Thymus (tissue), 11 donors: ENCODE data around the gene SELENOF. TPM values are rescaled to one million over a fixed set of nuclear protein-coding genes. Genes with fewer than 3 reads are reported as not detected.
"Not testable (repeated sequence)": the region's sequence is repeated elsewhere in the genome, so short reads cannot be mapped to it uniquely, and the experiment has no call there.

Experiments
- DNase-seq, 9 donors: peaks; one replicate each; pipeline ENCODE4 v3.0.0-alpha.2; 2013; ENCODE audit warnings: low spot score in 9 of 9, low read depth in 6 of 9, missing footprints in 1 of 9
- H3K27ac ChIP-seq, 2 donors: one replicate each; pipeline ENCODE4 v1.5.1; 2013; ENCODE audit warnings: control low read depth in 1 of 2, low read depth in 1 of 2, low read length in 1 of 2, mild to moderate bottlenecking in 1 of 2, moderate library complexity in 1 of 2
- H3K27me3 ChIP-seq, 2 donors: one replicate each; pipeline ENCODE4 v1.5.1; 2013; ENCODE audit warnings: low read length in 1 of 2; ENCODE audit not compliant: control insufficient read depth in 2 of 2, insufficient read depth in 1 of 2
- H3K36me3 ChIP-seq, 2 donors: one replicate each; pipeline ENCODE4 v1.5.1; 2013; ENCODE audit warnings: low read length in 1 of 2, mild to moderate bottlenecking in 1 of 2, moderate library complexity in 1 of 2; ENCODE audit not compliant: control insufficient read depth in 2 of 2, insufficient read depth in 2 of 2
- H3K4me1 ChIP-seq, 2 donors: one replicate each; pipeline ENCODE4 v1.5.1; 2013; ENCODE audit warnings: low read length in 2 of 2; ENCODE audit not compliant: control insufficient read depth in 2 of 2, insufficient read depth in 2 of 2
- H3K4me3 ChIP-seq, 2 donors: one replicate each; pipeline ENCODE4 v1.5.1; 2013; ENCODE audit warnings: low read length in 2 of 2, control low read depth in 1 of 2, mild to moderate bottlenecking in 1 of 2
- H3K9me3 ChIP-seq, 2 donors: one replicate each; pipeline ENCODE4 v1.5.1; 2013; ENCODE audit warnings: low read length in 1 of 2, mild to moderate bottlenecking in 1 of 2; ENCODE audit not compliant: control insufficient read depth in 2 of 2, insufficient read depth in 1 of 2
- WGBS: extraction: QIAGEN DNeasy Blood & Tissue Kit; methylation state at CpG from one replicate; pipeline ENCODE4 v1.1.7; 2013; 5-methylcytosine and 5-hydroxymethylcytosine counted together
- polyA plus RNA-seq: library from polyadenylated mRNA; stranded (reverse); fragments of 200-250 nt; gene quantifications from one replicate; pipeline ENCODE4 v1.2.3, GENCODE V29; 2013
- total RNA-seq: library from RNA; stranded (reverse); fragments of 120-200 nt; gene quantifications from one replicate; pipeline ENCODE4 v1.2.4, GENCODE V29; 2013
- donor health status: healthy.

The SELENOF gene
- total and polyA plus RNA-seq, 2 donors = 183 to 209 TPM

GRCh38 chr1:86914601-86914997 lies 673 bp upstream of the SELENOF start, which contains the start of gene HS2ST1:
Gene HS2ST1 (plus strand): TSS chr1:86914635.
- Histone ChIP-seq H3K4me3 (peak within 1 kb of the TSS; percentile 90 to 92), H3K27me3 (no peaks in the 10 kb centered on the region), H3K4me1 (peaks cover 11 to 14% of the 10 kb centered on the region in 2 donors), H3K36me3 (peaks cover 0 to 10% of the 10 kb centered on the region in 2 donors), H3K9me3 (peaks cover 0 to 6% of the 10 kb centered on the region in 2 donors), H3K27ac (peak within 1 kb of the TSS; percentile 92 to 97)
- DNase-seq = no peak
- WGBS = under 1% methylated on average over 45 of the region's 45 CpGs

- Histone ChIP-seq H3K4me1 (peaks cover 11 to 14% of the 10 kb centered on the region in 2 donors), H3K9me3 (peaks cover 0 to 6% of the 10 kb centered on the region in 2 donors), H3K27me3 (no peaks in the 10 kb centered on the region), H3K36me3 (peaks cover 0 to 10% of the 10 kb centered on the region in 2 donors), H3K4me3 (peak overlapping the region; percentile 88 to 92), H3K27ac (peak overlapping the region; percentile 90 to 97)
- under 1% methylated on average over 17 of the region's 17 CpGs for WGBS
- peak in 8 of 9 donors; percentile 9 to 72 (median 38) for DNase-seq
Measured at GRCh38 chr1:86913399-86913895, 479 bp downstream of the SELENOF start.

- H3K27ac ChIP-seq = no peak overlapping the region
- peaks cover 11 to 14% of the 10 kb centered on the region in 2 donors for H3K4me1 ChIP-seq
- DNase-seq = peak in 1 of 9 donors; percentile 6
- peaks cover 0 to 6% of the 10 kb centered on the region in 2 donors for H3K9me3 ChIP-seq
- H3K4me3 ChIP-seq = peak overlapping the region in 1 of 2 donors; percentile 92
- peaks cover 0 to 13% of the 10 kb centered on the region in 2 donors for H3K36me3 ChIP-seq
- H3K27me3 ChIP-seq = no peaks in the 10 kb centered on the region
- WGBS = 93% methylated on average over 6 of the region's 6 CpGs
Measured at GRCh38 chr1:86912281-86912900, 1.5 kb downstream of the SELENOF start.

GRCh38 chr1:86906419-86906818 lies 7.5 kb downstream of the SELENOF start:
- no peak overlapping the region for H3K27ac ChIP-seq

GRCh38 chr1:86905875-86906274 lies 8.1 kb downstream of the SELENOF start:
- Histone ChIP-seq H3K27me3 (no peaks in the 10 kb centered on the region), H3K4me1 (no peaks in the 10 kb centered on the region), H3K9me3 (no peaks in the 10 kb centered on the region), H3K36me3 (peaks cover under 1 to 41% of the 10 kb centered on the region in 2 donors), H3K4me3 (no peak overlapping the region), H3K27ac (no peak overlapping the region)
- 52% methylated on average over 1 of the region's 1 CpG for WGBS
- DNase-seq = no peak

More at GRCh38 chr1:86906419-86906818, 7.5 kb downstream of the SELENOF start:
- Histone ChIP-seq H3K36me3 (peaks cover 0 to 41% of the 10 kb centered on the region in 2 donors), H3K9me3 (no peaks in the 10 kb centered on the region), H3K27me3 (no peaks in the 10 kb centered on the region), H3K4me3 (no peak overlapping the region), H3K4me1 (no peaks in the 10 kb centered on the region)
- WGBS = 75% methylated on average over 2 of the region's 2 CpGs
- no peak for DNase-seq

- H3K27me3 ChIP-seq, DNase-seq, H3K4me1 ChIP-seq, H3K4me3 ChIP-seq, H3K27ac ChIP-seq, H3K9me3 ChIP-seq: not testable (repeated sequence)
- H3K36me3 ChIP-seq = peaks cover 5 to 38% of the 10 kb centered on the region in 2 donors
- 95% methylated on average over 20 of the region's 33 CpGs for WGBS
Measured at GRCh38 chr1:86899401-86899800, 14.5 kb downstream of the SELENOF start.

GRCh38 chr1:86888327-86888726 lies 25.6 kb downstream of the SELENOF start:
- no peaks in the 10 kb centered on the region for H3K27me3 ChIP-seq
- H3K9me3 ChIP-seq = no peaks in the 10 kb centered on the region
- H3K4me3 ChIP-seq = no peak overlapping the region
- no peak for DNase-seq
- 98% methylated on average over 5 of the region's 5 CpGs for WGBS
- H3K36me3 ChIP-seq = peaks cover 0 to 8% of the 10 kb centered on the region in 2 donors
- H3K27ac ChIP-seq = no peak overlapping the region
- no peaks in the 10 kb centered on the region for H3K4me1 ChIP-seq

- no peak for DNase-seq
- Histone ChIP-seq H3K9me3 (no peaks in the 10 kb centered on the region), H3K36me3 (peaks cover 0 to 8% of the 10 kb centered on the region in 2 donors), H3K4me1 (no peaks in the 10 kb centered on the region), H3K4me3 (no peak overlapping the region), H3K27me3 (no peaks in the 10 kb centered on the region), H3K27ac (no peak overlapping the region)
- 93% methylated on average over 5 of the region's 5 CpGs for WGBS
Measured at GRCh38 chr1:86887479-86888162, 26.3 kb downstream of the SELENOF start.

- H3K27ac ChIP-seq = no peak overlapping the region
- H3K4me1 ChIP-seq = no peaks in the 10 kb centered on the region
- H3K4me3 ChIP-seq = no peak overlapping the region
- H3K27me3 ChIP-seq = no peaks in the 10 kb centered on the region
- H3K9me3 ChIP-seq = no peaks in the 10 kb centered on the region
- WGBS = 93% methylated on average over 1 of the region's 1 CpG
- H3K36me3 ChIP-seq = peaks cover 5 to 22% of the 10 kb centered on the region in 2 donors
- DNase-seq = no peak
Measured at GRCh38 chr1:86875722-86876121, 38.2 kb downstream of the SELENOF start.
